Common myeloid progenitor, CD34-positive (primary cell): Measurements from ENCODE around the gene C4orf50.
A peak's percentile ranks its signal among the peaks of the same experiment; 100 is the strongest.

Experiments used
- CTCF ChIA-PET: fragments of 350-600 bp; sonication (Branson Sonifier 250); formaldehyde crosslinking; loops from one replicate; lab custom pipeline; 2021; ENCODE audit warnings: antibody characterized with exemption; lab: Charles Lee
- POLR2A ChIA-PET: fragments of 350-600 bp; sonication (Branson Sonifier 250); formaldehyde crosslinking; loops from one replicate; lab custom pipeline; 2021; ENCODE audit warnings: antibody characterized with exemption; lab: Charles Lee
- DNase-seq, 3 donors: peaks; one replicate each; pipeline versions ENCODE4 v3.0.0 to v3.0.0-alpha.2; 2013
- H3K27ac ChIP-seq, 2 experiments: 1 replicate in 1 of 2; 2 replicates in 1 of 2; pipeline ENCODE4 v1.7.0; 2013; ENCODE audit warnings: inconsistent platforms in 2 of 2, low read length in 2 of 2, mild to moderate bottlenecking in 2 of 2, low read depth in 1 of 2, moderate library complexity in 1 of 2; ENCODE audit not compliant: severe bottlenecking in 2 of 2, insufficient read depth in 1 of 2, poor library complexity in 1 of 2
- H3K27me3 ChIP-seq, 5 experiments: replicated peaks in 2 of 5; 1 replicate in 3 of 5; 2 replicates in 2 of 5; pipeline versions ENCODE4 v1.6.1 to v1.7.0; 2013; ENCODE audit warnings: low read length in 4 of 5, mild to moderate bottlenecking in 2 of 5, moderate library complexity in 2 of 5, inconsistent platforms in 1 of 5; ENCODE audit not compliant: insufficient read depth in 5 of 5, control insufficient read depth in 4 of 5
- H3K36me3 ChIP-seq, 4 experiments: 1 replicate in 2 of 4; 2 replicates in 2 of 4; pipeline versions ENCODE4 v1.6.1 to v1.7.0; 2013; ENCODE audit warnings: low read length in 3 of 4, control low read depth in 1 of 4, mild to moderate bottlenecking in 1 of 4; ENCODE audit not compliant: control insufficient read depth in 4 of 4, insufficient read depth in 4 of 4
- H3K4me1 ChIP-seq, 4 experiments: 1 replicate in 3 of 4; 2 replicates in 1 of 4; pipeline versions ENCODE4 v1.6.1 to v1.7.1; 2013; ENCODE audit warnings: low read length in 3 of 4, mild to moderate bottlenecking in 3 of 4, control low read depth in 1 of 4, inconsistent platforms in 1 of 4, moderate library complexity in 1 of 4; ENCODE audit not compliant: control insufficient read depth in 4 of 4, insufficient read depth in 4 of 4; ENCODE audit errors: control extremely low read depth in 1 of 4
- H3K4me3 ChIP-seq, 7 experiments: 1 replicate in 4 of 7; 2 replicates in 3 of 7; pipeline versions ENCODE4 v1.5.1 to v1.7.0; 2013; ENCODE audit warnings: mild to moderate bottlenecking in 7 of 7, low read length in 6 of 7, moderate library complexity in 6 of 7, inconsistent platforms in 2 of 7, low read depth in 2 of 7, control low read depth in 1 of 7; ENCODE audit not compliant: insufficient read depth in 4 of 7, control insufficient read depth in 1 of 7; ENCODE audit errors: extremely low read depth in 1 of 7
- H3K9me3 ChIP-seq, 5 experiments: 1 replicate in 4 of 5; 2 replicates in 1 of 5; pipeline versions ENCODE4 v1.6.1 to v1.7.1; 2013; ENCODE audit warnings: low read length in 4 of 5, mild to moderate bottlenecking in 2 of 5, inconsistent platforms in 1 of 5, low read depth in 1 of 5, moderate library complexity in 1 of 5; ENCODE audit not compliant: control insufficient read depth in 4 of 5, insufficient read depth in 2 of 5; ENCODE audit errors: control extremely low read depth in 1 of 5
- WGBS: methylation state at CpG from one replicate; pipeline ENCODE4 v1.1.5; 2013; ENCODE audit not compliant: insufficient coverage; 5-methylcytosine and 5-hydroxymethylcytosine counted together

The C4orf50 gene

DNA sequence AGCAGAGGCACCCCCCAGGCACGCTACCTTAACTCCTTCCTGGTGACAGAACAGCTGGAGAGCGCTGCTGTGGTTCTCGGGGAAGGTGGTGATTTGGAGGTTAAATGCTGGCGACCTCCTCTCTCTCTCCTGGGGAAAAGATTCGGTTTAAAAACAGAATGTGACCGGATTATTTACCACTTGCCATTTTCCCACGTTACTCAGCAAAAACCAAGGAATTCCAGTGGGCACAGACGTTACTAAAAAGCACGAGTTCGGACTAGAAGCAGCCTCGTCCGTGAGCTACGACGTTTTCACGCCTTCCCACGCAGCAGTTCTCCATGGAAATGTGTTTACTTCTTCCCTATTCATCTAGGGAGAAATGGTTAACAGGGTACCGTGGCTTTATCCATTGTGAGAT is 32.3 kb upstream of the C4orf50 start:
- CTCF ChIA-PET, result no interaction called here
- H3K27ac ChIP-seq, result no peak overlapping the region
- DNase-seq, result no peak
- POLR2A ChIA-PET, result no interaction called here
- H3K9me3 ChIP-seq, result no peaks in the 10 kb centered on the region
- H3K36me3 ChIP-seq, result no peaks in the 10 kb centered on the region
- peaks cover 0 to 43% (median 4%) of the 10 kb centered on the region in 5 experiments for H3K27me3 ChIP-seq
- H3K4me1 ChIP-seq, result no peaks in the 10 kb centered on the region
- H3K4me3 ChIP-seq, result no peak overlapping the region
- WGBS, result 83% methylated on average over 17 of the region's 17 CpGs

DNA sequence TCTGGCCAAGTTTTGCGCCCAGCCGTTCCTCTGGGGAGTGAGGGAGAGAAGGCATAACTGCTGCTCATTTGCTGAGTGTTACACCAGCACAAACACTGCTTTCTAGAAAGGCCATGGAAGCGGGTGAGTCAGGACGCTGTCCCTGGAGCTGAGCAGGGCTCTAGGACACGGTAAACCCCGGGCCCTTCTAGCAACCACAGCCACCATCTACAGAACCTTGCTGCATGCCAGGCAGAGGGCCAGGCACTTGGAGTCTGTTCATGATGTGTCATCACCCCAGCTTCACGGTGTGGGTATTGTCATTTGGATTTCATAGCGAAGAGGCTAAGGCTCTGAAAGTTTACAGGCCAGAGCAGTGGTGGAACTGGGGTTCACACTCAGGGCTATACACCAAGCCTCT is 31.8 kb upstream of the C4orf50 start:
- POLR2A ChIA-PET, result no interaction called here
- WGBS, result 100% methylated on average over 2 of the region's 8 CpGs
- H3K27ac ChIP-seq, result no peak overlapping the region

DNA sequence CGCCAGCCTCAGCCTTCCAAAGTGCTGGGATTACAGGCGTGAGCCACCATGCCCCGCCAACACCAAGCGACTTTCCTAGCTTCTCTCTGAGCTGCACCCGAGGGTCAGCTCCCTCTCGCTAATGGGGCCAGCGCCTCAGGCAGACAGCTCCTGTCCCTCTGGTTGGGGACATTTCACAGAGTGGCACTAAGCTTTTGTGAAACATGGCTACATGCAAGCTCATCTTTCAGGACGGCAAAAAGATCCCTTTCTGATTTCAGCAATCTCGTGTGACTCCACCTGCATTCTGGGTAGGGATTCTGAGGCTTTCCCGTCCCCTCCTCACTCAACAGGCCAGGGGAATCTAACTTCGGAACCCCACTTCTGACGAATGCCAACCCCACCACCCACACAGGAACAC is 31.0 kb upstream of the C4orf50 start:
- Histone ChIP-seq H3K36me3 (no peaks in the 10 kb centered on the region), H3K4me3 (no peak overlapping the region), H3K27ac (no peak overlapping the region), H3K4me1 (peaks cover 0 to 6% (median 3%) of the 10 kb centered on the region in 4 experiments), H3K9me3 (no peaks in the 10 kb centered on the region), H3K27me3 (peaks cover 0 to 43% (median 6%) of the 10 kb centered on the region in 5 experiments)
- DNase-seq, result no peak
- WGBS, result 99% methylated on average over 12 of the region's 12 CpGs
- CTCF ChIA-PET, result no interaction called here
- POLR2A ChIA-PET, result no interaction called here

More for the DNA sequence above, 31.8 kb upstream of the C4orf50 start:
- no peak for DNase-seq
- Histone ChIP-seq H3K9me3 (no peaks in the 10 kb centered on the region), H3K4me1 (no peaks in the 10 kb centered on the region), H3K27me3 (peaks cover 0 to 43% (median 4%) of the 10 kb centered on the region in 5 experiments), H3K36me3 (no peaks in the 10 kb centered on the region), H3K4me3 (no peak overlapping the region)
- CTCF ChIA-PET, result no interaction called here

DNA sequence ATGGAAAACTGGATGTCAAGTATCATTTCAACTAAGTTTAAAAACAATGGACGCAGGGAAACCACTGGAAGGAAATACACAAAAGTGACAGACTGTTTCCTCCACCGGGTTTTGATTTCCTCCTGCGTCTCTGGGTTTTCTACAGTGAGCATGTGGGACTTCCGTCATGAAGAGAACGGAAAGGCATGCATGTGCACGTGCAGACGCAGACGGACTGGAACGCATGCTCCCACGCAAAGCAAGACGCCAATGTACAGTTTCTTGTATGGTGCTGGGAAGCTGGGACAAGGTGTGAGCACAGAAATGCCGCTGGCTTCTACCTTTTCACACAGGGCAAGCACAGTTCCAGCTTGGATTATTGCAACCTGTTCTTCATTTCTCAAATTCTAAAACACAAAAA is 30.3 kb upstream of the C4orf50 start:
- no peaks in the 10 kb centered on the region for H3K36me3 ChIP-seq
- no peaks in the 10 kb centered on the region for H3K9me3 ChIP-seq
- H3K4me1 ChIP-seq, result peaks cover 0 to 11% (median 5%) of the 10 kb centered on the region in 4 experiments
- H3K4me3 ChIP-seq, result no peak overlapping the region
- ChIA-PET POLR2A (no interaction called here), CTCF (no interaction called here)
- peaks cover 0 to 43% (median 6%) of the 10 kb centered on the region in 5 experiments for H3K27me3 ChIP-seq
- 9% methylated on average over 10 of the region's 12 CpGs for WGBS
- peak in 2 of 3 donors; percentile 18 to 36 for DNase-seq
- no peak overlapping the region for H3K27ac ChIP-seq

DNA sequence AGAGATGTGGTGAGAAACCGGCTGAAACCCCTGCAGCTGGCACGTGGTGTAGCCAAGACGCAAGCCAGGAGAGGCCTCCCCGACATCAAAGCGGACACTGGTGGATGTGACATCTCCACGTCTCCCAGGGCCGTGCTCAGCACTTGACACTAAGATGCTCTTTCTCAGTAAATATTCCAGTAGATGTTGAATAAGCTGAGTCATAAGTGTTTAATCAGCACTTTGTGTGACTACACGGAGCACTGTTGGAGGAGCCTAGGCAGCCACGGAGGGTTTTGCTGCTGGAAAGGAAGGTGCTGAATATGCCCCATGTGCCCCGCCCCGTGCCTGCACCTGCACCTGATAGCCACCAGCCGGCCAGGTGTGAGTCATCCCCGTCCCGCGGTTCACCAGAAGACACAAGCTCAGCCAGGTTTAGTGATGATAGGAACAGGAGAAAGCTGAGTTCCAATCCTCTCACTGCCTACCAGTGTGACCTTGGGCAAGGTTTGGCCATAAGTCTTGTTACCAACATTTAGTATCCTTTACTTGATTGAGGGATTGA is 29.0 kb upstream of the C4orf50 start:
- Histone ChIP-seq H3K36me3 (no peaks in the 10 kb centered on the region), H3K4me1 (peaks cover 0 to 11% (median 5%) of the 10 kb centered on the region in 4 experiments), H3K9me3 (no peaks in the 10 kb centered on the region), H3K4me3 (no peak overlapping the region), H3K27me3 (peaks cover 0 to 44% (median 6%) of the 10 kb centered on the region in 5 experiments), H3K27ac (no peak overlapping the region)
- WGBS, result 91% methylated on average over 13 of the region's 15 CpGs
- POLR2A ChIA-PET, result no interaction called here
- DNase-seq, result no peak
- CTCF ChIA-PET, result no interaction called here

DNA sequence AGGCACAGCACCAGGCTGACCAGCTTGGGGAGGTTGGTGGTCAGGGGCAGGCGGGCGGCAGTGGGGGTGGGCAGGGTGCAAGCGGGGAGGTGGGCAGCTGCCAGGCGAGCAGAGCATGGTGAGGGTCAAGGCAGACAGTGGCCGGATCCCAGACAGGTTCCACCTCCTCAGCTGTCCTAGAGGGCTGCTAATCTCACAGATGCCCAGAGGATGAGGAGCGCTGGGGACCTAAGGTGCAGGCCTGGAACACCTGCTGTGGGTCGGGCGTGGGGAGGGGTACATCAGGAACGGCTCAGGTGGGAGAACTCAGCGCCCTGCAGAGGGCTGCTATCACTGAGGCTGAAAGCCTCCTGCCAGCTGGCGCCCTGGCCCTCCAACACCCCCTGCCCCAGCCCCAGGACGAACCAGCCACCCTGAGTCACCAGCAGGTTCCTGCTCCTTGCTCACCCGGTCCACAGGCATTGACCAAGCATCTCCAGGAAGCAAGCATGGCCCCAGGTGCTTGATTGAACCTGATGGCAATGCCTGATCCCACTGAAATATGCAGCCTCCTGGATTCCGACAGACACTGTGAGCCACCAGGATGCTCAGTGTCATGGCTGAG is 28.4 kb upstream of the C4orf50 start:
- 94% methylated on average over 14 of the region's 14 CpGs for WGBS
- Histone ChIP-seq H3K4me3 (no peak overlapping the region), H3K27ac (no peak overlapping the region), H3K36me3 (no peaks in the 10 kb centered on the region), H3K9me3 (no peaks in the 10 kb centered on the region), H3K27me3 (peaks cover 0 to 46% (median 6%) of the 10 kb centered on the region in 5 experiments), H3K4me1 (peaks cover 0 to 11% (median 5%) of the 10 kb centered on the region in 4 experiments)
- DNase-seq, result no peak
- ChIA-PET POLR2A (no interaction called here), CTCF (no interaction called here)

DNA sequence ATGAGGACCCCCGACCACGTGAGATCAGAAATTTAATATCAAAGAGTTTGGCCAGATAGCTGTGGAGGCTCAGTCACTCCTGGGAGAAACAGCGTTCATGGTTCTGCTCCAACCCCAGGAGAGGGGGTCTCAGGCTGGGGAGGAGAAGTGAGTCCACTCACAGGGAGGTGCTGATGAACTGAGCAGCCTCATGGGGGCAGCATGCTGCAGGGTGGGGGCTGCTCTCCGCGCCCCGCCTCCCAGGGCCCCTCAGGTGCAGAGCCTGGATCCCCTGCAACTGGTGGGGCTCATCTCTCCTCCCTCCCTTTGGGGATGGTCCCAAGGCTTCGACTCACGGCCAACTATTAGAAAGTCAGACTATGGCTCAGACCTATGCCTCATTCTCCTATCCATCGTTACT is 26.6 kb upstream of the C4orf50 start:
- Histone ChIP-seq H3K4me3 (no peak overlapping the region), H3K27me3 (peaks cover 0 to 35% (median 3%) of the 10 kb centered on the region in 5 experiments), H3K27ac (no peak overlapping the region), H3K36me3 (no peaks in the 10 kb centered on the region), H3K4me1 (peaks cover 0 to 11% (median 5%) of the 10 kb centered on the region in 4 experiments), H3K9me3 (no peaks in the 10 kb centered on the region)
- ChIA-PET POLR2A (no interaction called here), CTCF (interaction anchor here (0.6 kb wide), 1 partner anchor 11 kb away, joined by 3 read pairs; no protein-coding TSS in a partner anchor)
- WGBS, result 49% methylated on average over 9 of the region's 9 CpGs
- DNase-seq, result peak in 2 of 3 donors; percentile 15 to 34
